SKM-1 (cell line): ENCODE results near the gene CTNNBIP1.
A peak's percentile ranks its signal among the peaks of the same experiment; 100 is the strongest.

ENCODE experiments used
- DNase-seq: peaks from one replicate; lab custom pipeline; 2025; ENCODE audit not compliant: unreplicated experiment; lab: John Stamatoyannopoulos, UW

Gene CTNNBIP1

DNA sequence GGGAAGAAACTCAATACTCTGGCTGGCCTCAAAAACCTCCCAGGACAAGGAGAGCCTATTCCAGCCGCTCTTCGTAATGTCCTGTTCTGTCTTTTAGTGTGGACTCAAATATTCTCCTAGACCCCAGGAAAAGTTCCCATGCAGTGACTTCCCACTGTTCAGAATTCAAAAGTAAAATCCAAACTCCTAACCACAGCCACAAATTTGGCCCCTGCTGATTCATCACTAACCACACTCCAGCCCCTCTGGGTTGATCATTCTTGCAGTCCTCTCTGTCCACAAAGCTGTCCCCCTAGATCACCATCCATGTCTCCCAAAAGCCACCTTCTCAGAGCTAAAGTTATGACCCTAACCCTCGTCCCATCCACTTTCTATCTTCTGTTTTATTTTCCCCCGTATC, 5.1 kb downstream of the CTNNBIP1 start:
- DNase-seq = no peak

- no peak for DNase-seq
Measured at GRCh38 chr1:9904596-9904995, 5.5 kb downstream of the CTNNBIP1 start.

DNA sequence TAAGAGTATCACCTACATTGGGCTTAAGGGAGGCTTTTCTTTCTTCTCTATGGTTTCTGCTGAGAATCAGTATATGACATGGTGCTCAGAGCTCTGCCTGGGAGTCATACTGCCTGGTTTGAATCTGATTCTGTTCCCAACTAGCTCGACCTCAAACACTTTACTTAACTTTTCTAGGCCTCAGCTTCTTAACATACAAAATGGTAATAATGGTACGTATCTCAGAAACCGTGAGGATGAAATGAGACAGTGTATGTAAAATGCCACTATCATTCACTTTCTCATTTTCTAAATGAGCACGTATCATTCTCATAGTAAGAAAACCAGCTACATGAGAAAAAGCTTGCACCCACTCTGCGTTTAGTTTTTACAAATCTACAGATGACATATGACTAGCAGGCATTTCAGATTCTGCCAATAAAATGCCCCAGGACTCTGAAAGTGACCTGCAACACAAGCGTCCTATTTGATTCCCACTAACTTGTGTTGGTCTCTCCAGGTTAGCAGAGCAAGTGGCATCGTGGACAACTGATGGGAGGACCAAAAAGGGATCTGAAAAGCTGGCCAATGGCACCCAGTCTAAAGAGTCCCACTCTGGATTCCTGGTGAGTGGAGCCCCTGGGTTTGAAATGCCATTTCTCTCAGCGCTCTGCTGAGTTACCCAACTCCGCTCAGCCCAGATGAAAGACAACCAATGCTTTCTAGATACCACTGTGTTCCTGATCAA, 6.1 kb downstream of the CTNNBIP1 start:
- DNase-seq = no peak

DNA sequence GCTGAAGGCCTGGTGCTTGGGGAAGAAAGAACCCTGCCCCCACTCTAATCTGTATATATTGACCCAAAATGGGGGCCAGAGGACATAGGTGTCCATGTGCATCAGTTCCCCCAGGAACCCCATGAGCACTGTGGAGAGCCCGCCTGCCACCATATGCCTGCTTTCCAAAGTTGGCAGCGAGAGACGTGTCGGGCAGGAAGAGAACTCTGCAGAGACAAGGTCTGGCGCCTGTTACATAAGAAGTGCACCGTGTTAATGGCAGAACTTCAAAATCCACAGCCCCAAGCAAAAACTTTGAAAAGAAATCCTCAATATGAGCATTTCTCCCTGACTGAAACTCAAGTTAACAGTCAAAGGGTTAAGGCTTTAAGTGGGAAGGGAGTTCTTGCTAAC, 8.0 kb downstream of the CTNNBIP1 start:
- DNase-seq = no peak

GRCh38 chr1:9901148-9902059, 8.7 kb downstream of the CTNNBIP1 start:
- DNase-seq = no peak

DNA sequence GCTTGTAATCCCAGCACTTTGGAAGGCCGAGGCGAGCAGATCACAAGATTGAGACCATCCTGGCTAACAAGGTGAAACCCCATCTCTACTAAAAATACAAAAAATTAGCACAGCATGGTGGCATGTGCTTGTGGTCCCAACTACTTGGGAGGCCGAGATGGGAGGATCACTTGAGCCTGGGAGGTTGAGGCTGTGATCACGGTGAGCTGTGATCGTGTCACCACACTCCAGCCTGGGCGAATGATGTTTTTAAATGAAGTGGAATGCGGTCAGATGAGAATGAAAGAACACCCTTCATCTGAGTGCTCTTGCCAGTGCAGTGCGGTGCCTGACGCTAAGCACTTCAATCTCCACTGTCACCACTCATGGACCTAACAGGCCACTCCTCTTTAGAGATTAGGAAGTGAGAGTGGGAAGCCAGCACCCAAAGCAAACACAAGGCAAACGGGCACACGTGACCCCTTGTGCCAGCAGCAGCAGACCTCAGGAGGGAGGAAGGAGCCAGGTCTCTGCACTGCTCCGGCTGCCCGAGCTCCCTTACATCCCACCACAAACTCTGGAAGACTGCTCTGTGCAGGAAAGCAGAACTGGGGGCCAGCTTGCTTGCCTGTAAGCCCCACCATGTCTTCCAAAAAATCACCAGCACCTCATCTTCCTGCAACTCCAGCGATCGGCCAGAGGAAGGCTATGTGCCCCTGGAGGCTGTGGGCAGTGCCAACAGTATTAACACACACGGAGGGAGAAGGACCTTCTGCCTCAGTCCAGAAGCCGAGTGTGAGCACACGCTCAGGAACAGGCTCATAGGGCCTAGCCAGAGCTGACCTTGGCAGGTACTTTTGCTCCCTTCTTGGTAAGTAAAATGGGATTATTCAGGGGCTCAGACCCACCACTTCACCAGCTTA, 9.7 kb downstream of the CTNNBIP1 start:
- peak; percentile 82 for DNase-seq

GRCh38 chr1:9894115-9894514, 16.0 kb downstream of the CTNNBIP1 start:
- DNase-seq = no peak

- peak; percentile 52 for DNase-seq
Measured at GRCh38 chr1:9892563-9893528, 17.2 kb downstream of the CTNNBIP1 start.

DNA sequence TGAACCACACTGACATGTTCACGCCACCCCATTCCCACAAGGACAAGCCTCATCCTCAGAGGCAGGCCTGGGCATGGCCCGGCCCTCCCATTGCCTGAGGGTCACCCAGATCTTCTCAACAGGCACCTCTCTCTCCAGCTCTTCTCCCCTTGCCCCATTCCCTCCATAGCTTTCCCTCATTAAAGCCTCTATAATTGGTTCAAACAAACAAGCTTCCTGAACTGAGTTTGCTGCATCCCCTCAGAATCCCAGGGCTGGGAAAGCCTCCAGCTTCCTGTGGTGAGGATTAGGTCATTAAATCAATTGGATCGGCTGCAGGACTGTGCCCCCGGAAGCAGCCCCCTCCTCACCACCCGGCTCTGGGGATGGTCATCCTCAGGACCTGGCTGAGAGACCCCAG, 18.9 kb downstream of the CTNNBIP1 start:
- DNase-seq = no peak

- no peak for DNase-seq
Measured at GRCh38 chr1:9890224-9890731, 19.8 kb downstream of the CTNNBIP1 start.

DNA sequence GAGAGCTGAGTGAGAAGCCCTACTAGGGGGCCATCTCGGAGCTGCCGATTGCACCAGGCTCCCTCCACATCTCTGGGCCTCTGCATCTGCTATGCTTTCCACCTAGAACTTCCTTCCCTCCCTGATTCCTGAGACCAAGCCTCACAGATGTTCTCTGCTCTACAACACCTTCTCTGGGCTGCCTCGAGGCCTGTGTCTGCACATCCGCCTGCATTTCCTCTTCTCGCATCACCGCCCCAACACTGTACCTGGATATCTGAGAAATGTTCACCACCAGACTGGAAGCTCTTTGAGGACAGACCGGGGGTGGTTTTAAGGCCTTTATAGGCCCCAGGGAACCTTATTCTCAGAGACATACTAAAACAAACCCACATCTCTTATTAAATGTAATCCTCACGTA, 20.7 kb downstream of the CTNNBIP1 start:
- DNase-seq = no peak

DNA sequence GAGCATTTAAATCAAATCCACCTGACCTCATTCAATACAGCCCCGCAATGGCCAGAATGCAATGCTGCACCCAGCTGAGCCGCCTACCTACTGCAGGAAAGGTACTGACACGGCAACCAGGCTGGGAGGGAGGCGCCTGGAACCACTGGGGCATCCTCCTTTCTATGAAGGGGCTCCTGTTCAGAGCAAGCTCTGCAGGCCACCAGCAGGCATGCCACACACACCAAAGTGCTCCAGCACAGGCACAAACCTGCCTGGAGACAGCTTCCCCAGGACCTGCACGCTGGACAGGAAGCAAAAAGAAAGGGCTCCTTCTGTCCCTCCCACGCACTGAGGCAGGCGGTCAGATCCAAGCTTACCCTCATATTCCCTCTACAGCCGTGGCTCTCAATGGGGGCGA, 21.2 kb downstream of the CTNNBIP1 start:
- DNase-seq = no peak

DNA sequence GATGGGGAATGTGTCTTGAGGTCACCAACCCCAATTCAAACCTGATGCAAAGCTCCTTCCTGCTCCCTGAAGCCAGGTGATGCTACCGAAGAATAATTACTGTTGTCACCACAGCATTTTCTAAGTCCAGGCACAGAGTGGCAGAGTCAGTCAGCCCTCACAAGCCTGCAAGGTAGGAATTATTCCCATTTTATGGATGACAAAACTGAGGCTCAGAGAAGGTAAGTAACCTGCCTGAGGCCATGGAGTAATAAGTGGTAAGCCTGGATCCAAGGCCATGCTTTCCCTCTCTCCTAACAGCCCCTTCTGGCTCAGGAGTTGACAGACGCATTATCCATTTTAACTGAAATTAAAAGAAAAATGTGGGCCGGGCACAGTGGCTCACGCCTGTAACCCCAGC, 23.0 kb downstream of the CTNNBIP1 start:
- DNase-seq = no peak

DNA sequence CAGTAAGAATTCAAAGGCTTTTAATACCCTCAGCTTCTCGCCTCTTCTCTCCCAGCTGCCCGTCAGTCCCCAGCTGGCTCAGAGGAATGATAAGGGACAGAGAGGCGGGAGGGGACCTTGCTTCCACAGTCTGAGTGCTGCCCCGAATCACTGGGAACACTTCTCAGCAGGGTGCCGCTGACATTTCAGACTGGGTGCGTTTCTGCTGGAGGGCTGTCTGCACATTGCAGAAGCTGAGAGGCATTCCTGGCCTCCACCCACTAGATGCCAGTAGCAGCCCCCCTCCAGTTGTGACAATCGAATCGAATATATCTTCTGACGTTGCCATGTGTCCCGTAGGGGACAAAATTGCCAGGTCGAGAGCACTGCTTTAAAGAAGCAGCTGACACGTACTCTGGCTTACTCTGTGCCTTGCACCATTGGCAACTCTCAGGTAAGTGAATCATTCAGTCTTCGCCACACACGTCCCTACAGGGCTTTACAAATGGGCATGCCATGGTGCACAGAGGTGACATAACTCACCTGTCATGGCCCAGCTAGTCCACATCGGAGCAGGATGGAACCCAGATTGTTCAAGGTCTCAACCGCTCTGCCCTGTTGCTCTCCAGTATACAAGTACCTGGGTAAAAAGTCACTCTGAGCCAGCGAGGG, 23.9 kb downstream of the CTNNBIP1 start:
- no peak for DNase-seq

DNA sequence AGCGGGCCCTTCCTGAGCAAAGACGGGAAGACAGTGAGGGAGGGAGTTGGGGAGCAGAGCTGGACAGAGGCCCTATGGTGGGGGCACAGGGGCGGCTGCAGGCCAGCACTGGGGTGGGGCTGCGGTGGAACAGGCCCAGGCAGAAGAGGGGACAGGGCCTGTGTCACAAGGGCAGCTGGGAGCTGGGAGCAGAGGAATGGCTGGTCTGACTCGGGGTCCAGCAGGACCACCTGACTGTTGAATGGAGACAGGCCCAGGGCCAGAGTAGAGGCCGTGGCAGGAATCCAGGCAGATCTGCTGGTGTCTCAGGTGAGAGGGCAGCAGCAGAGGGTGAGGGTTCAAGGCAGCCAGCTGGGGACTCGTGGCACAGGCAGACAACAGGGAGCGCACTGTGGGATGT, 25.3 kb downstream of the CTNNBIP1 start:
- DNase-seq = no peak

DNA sequence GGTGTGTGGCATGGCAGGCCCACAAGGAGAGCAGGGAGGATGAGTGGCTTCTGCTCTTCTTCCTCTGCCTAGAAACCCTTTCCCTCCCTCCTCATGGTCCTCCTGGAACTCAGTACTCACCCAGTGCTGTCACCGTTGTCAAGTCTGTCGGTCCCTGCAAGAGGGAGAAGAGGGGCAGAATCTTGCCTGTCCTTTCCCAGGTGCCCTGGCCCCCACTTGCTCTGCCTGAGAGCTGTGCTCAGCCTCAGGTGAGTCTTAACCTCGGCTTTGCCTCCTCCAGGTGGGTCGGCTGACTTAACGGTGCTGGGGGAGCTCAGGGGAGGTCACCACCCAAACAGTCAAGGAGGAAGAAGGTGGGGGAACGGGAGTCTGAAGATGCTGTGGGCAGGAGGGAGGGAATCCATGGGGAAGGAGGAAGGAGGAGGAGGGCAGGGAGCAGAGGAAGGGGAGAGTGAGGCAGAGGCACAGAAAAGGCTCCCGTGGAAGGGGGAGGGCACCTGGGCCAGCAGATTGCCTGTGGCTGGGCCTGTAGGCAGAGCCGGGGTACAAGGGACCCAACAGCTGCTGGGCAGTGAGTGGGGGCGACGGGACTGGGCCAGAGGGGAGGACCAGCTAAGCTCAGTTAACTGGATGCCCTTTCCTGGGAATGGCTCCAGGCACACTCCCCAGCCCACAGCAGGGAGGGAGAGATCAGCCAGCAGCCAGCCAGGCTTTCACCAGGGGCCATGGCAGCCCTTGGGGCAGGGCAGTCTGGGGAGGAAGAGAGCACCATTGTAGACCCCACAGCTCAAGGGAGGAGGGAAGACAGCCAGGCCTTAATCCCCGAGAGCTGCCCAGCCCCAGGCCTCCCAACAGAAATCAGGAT, 26.3 kb downstream of the CTNNBIP1 start:
- no peak for DNase-seq

DNA sequence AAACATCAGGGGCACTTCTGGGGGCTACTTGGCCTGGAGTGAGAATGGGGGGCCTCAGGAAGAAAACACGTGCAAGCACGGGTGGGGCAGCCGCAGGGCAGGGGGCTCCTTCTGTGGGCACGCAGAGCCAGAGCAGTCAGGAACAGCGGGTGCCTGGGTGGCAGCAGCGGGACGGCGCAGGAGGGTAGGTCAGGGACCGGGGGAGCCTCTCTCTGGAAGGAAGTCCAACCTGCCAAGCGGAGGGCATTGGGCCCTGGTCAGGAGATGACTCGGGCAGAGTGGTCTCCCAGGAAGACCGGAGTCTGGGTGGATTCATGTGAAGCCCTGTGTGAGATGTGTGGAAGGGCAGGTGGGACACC, 27.1 kb downstream of the CTNNBIP1 start:
- DNase-seq = no peak

- no peak for DNase-seq
Measured at GRCh38 chr1:9882296-9882944, 27.6 kb downstream of the CTNNBIP1 start.
